Lung (tissue), 12 donors: Measurements from ENCODE around the gene SMARCA2. TPM values are rescaled to one million over a fixed set of nuclear protein-coding genes. Genes with fewer than 3 reads are reported as not detected.

ENCODE experiments used
- ATAC-seq: fragments of 200-7000 bp; cut with Tn5 transposase; one replicate; pipeline ENCODE4 v1.9.1; 2020; ENCODE audit warnings: moderate number of reproducible peaks; ENCODE audit not compliant: insufficient read depth, low FRiP score
- DNase-seq, 3 donors: peaks; one replicate each; pipeline ENCODE4 v3.0.0-alpha.2; 2013 to 2017
- H3K27ac ChIP-seq, 2 donors: one replicate each; pipeline ENCODE4 v1.5.1; 2013; ENCODE audit warnings: mild to moderate bottlenecking in 2 of 2, moderate library complexity in 2 of 2, control low read depth in 1 of 2, inconsistent platforms in 1 of 2, low read depth in 1 of 2, low read length in 1 of 2
- H3K27me3 ChIP-seq, 3 donors: one replicate each; pipeline ENCODE4 v1.5.1; 2013; ENCODE audit warnings: low read length in 2 of 3; ENCODE audit not compliant: control insufficient read depth in 3 of 3, insufficient read depth in 3 of 3
- H3K36me3 ChIP-seq, 4 donors: one replicate each; pipeline ENCODE4 v1.5.1; 2013; ENCODE audit warnings: low read length in 4 of 4, mild to moderate bottlenecking in 1 of 4, moderate library complexity in 1 of 4; ENCODE audit not compliant: control insufficient read depth in 4 of 4, insufficient read depth in 4 of 4
- H3K4me1 ChIP-seq, 5 donors: one replicate each; pipeline ENCODE4 v1.5.1; 2013; ENCODE audit warnings: low read length in 5 of 5, mild to moderate bottlenecking in 2 of 5, moderate library complexity in 1 of 5; ENCODE audit not compliant: control insufficient read depth in 5 of 5, insufficient read depth in 5 of 5
- H3K4me3 ChIP-seq: one replicate; pipeline ENCODE4 v1.5.1; 2013; ENCODE audit warnings: mild to moderate bottlenecking, control low read depth, moderate library complexity
- H3K9ac ChIP-seq, 2 donors: one replicate each; pipeline ENCODE4 v1.5.1; 2013; ENCODE audit warnings: low read length in 2 of 2, control low read depth in 1 of 2; ENCODE audit not compliant: insufficient read depth in 1 of 2
- H3K9me3 ChIP-seq, 4 donors: one replicate each; pipeline ENCODE4 v1.5.1; 2013; ENCODE audit warnings: low read length in 3 of 4, mild to moderate bottlenecking in 1 of 4, moderate library complexity in 1 of 4; ENCODE audit not compliant: control insufficient read depth in 4 of 4, insufficient read depth in 3 of 4
- WGBS, 2 donors: extraction: QIAGEN DNeasy Blood & Tissue Kit; methylation state at CpG; one replicate each; pipeline ENCODE4 v1.1.7; 2013; 5-methylcytosine and 5-hydroxymethylcytosine counted together
- polyA plus RNA-seq, 2 donors: library from polyadenylated mRNA; stranded (reverse); fragments of 200-250 nt; gene quantifications; one replicate each; pipeline ENCODE4 v1.2.1, GENCODE V29; 2013
- total RNA-seq, 2 donors: library from RNA; depleted of rRNA in 1 of 2; stranded (reverse); fragments of >200 nt in 1 of 2; gene quantifications; one replicate each; pipeline ENCODE4 v1.2.1, GENCODE V29; 2014 to 2021
- TF ChIP-seq, protein P1 (sequence below): IDR thresholded peaks from 2 replicates; pipeline ENCODE4 v1.5.1; 2012; ENCODE audit warnings: mild to moderate bottlenecking; ENCODE audit errors: control extremely low read depth, extremely low read depth
- donor health status: control.
- donor health status: control.
- donor health status: Bipolar disorder and iron deficiency.
- donor health status: healthy.
- donor health status: DM: yes; HTN: yes; CAD: no.

Gene SMARCA2
- total and polyA plus RNA-seq, 4 donors, result 30.0 to 196 (median 80.2) TPM

GRCh38 chr9:2047916-2048315 is 32.8 kb downstream of the SMARCA2 start:
- DNase-seq, result peak; percentile 55 to 76 (median 75)
- TF ChIP-seq, protein P1, sequence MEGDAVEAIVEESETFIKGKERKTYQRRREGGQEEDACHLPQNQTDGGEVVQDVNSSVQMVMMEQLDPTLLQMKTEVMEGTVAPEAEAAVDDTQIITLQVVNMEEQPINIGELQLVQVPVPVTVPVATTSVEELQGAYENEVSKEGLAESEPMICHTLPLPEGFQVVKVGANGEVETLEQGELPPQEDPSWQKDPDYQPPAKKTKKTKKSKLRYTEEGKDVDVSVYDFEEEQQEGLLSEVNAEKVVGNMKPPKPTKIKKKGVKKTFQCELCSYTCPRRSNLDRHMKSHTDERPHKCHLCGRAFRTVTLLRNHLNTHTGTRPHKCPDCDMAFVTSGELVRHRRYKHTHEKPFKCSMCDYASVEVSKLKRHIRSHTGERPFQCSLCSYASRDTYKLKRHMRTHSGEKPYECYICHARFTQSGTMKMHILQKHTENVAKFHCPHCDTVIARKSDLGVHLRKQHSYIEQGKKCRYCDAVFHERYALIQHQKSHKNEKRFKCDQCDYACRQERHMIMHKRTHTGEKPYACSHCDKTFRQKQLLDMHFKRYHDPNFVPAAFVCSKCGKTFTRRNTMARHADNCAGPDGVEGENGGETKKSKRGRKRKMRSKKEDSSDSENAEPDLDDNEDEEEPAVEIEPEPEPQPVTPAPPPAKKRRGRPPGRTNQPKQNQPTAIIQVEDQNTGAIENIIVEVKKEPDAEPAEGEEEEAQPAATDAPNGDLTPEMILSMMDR, result no peak
- Histone ChIP-seq H3K27ac (no peak overlapping the region), H3K36me3 (peaks cover 2 to 18% (median 4%) of the 10 kb centered on the region in 4 donors), H3K9ac (no peak overlapping the region), H3K4me3 (no peak overlapping the region), H3K4me1 (peaks cover 0 to 10% (median 3%) of the 10 kb centered on the region in 5 donors), H3K9me3 (no peaks in the 10 kb centered on the region), H3K27me3 (no peaks in the 10 kb centered on the region)
- 88 to 93% methylated on average over 5 of the region's 5 CpGs for WGBS, 2 donors
- no peak for ATAC-seq

GRCh38 chr9:2050236-2050635 is 35.1 kb downstream of the SMARCA2 start:
- Histone ChIP-seq H3K27me3 (no peaks in the 10 kb centered on the region), H3K36me3 (peaks cover 0 to 18% (median 5%) of the 10 kb centered on the region in 4 donors), H3K9me3 (no peaks in the 10 kb centered on the region), H3K4me3 (no peak overlapping the region), H3K9ac (no peak overlapping the region), H3K4me1 (peaks cover 0 to 17% (median 4%) of the 10 kb centered on the region in 5 donors), H3K27ac (no peak overlapping the region)
- DNase-seq, result no peak
- WGBS, 2 donors, result 94 to 98% methylated on average over 3 of the region's 3 CpGs
- TF ChIP-seq, protein P1, result no peak
- ATAC-seq, result no peak

DNA sequence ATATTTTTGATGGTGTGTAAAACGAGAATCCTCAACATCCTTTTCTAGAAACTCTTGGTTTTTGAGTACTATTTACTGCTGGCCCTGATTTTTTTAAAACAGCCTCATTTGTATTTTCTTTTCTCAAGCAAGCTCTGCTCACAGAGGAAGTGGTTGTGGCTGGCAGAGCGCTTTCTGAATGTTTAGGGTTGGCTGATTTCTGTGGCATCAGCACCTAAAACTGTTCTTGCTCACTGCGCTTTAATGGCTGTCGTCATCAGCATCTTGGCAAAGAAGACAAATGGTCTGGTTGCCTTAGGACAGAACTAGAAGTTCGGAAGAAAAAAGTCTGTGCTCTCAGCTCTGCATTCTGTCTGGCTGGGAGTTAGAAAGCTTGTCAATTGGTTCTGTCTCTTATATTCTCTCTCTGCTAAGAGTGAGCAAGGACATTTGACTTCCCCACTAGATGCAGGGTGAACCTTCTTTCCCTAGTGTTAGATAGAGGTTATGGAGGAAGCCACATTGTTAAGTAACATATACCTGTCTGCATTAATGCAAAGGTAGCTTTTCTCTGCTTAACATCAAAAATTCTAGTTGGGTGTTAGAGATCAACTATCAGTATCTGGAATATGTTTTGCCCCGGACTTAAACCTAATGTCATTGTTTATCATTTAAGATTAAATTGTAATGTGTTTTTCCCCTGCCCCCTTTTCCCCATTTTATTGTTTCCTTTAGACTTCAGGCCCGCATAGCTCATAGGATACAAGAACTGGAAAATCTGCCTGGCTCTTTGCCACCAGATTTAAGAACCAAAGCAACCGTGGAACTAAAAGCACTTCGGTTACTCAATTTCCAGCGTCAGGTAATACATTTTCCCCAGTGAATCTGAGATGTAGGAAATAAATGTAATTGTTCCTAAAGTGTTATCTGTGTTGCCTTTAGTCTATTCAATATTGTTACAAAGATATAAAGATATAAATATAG is 39.0 kb downstream of the SMARCA2 start:
- H3K36me3 ChIP-seq, result peaks cover 16 to 25% (median 20%) of the 10 kb centered on the region in 4 donors

More for the DNA sequence above, 39.0 kb downstream of the SMARCA2 start:
- no peak overlapping the region for H3K27ac ChIP-seq
- peaks cover 0 to 7% (median 2%) of the 10 kb centered on the region in 5 donors for H3K4me1 ChIP-seq
- TF ChIP-seq, protein P1, result no peak
- DNase-seq, result peak in 2 of 3 donors; percentile 21 to 38
- peak; percentile 11 for ATAC-seq
- 52 to 65% methylated on average over 10 of the region's 10 CpGs for WGBS, 2 donors
- H3K27me3 ChIP-seq, result no peaks in the 10 kb centered on the region
- H3K4me3 ChIP-seq, result no peak overlapping the region
- H3K9ac ChIP-seq, result no peak overlapping the region
- no peaks in the 10 kb centered on the region for H3K9me3 ChIP-seq
